HepG2 (cell line): ENCODE results near the gene ATP2A2. TPM values are rescaled to one million over a fixed set of nuclear protein-coding genes. Genes with fewer than 3 reads are reported as not detected.
A peak's percentile ranks its signal among the peaks of the same experiment; 100 is the strongest.

Experiments
- ATAC-seq: fragments of 200-7000 bp; cut with Tn5 transposase; 3 replicates; pipeline ENCODE4 v1.9.1; 2020; ENCODE audit warnings: mild to moderate bottlenecking, moderate library complexity
- Bru-seq: library from RNA; stranded (reverse); fragments of 400-500 nt; gene quantifications from one replicate; lab custom pipeline; 2021; lab: Mats Ljungman, UMichigan
- BruChase-seq, 2 experiments: library from RNA; stranded (reverse); fragments of 400-500 nt; gene quantifications; one replicate each; lab custom pipeline; 2021; lab: Mats Ljungman, UMichigan
- BruUV-seq: library from RNA; stranded (reverse); fragments of 400-500 nt; replicated peaks from 2 replicates; lab custom pipeline; 2021; lab: Mats Ljungman, UMichigan
- CTCF ChIA-PET: fragments of 300-600 bp; formaldehyde crosslinking; extraction: SDS; loops from one replicate; lab custom pipeline; 2021; ENCODE audit warnings: low total read pairs, inconsistent platforms, low intra/inter-chr PET ratio; lab: Yijun Ruan, JAX
- POLR2A ChIA-PET: fragments of 350-600 bp; sonication (Branson Sonifier 250); formaldehyde crosslinking; loops from one replicate; lab custom pipeline; 2020; ENCODE audit warnings: antibody characterized with exemption, inconsistent platforms; lab: Yijun Ruan, JAX
- DNase-seq: peaks from one replicate; pipeline ENCODE4 v3.0.0-alpha.2; 2015; ENCODE audit warnings: low spot score
- FAIRE-seq: peaks from 3 replicates; lab custom pipeline; 2011; peaks lifted over from hg19 to GRCh38; lab: Jason Lieb, UNC
- H2AFZ ChIP-seq: one replicate; pipeline ENCODE4 v1.6.1; 2011; ENCODE audit warnings: low read length, inconsistent platforms
- H3K27ac ChIP-seq: fragments of 300-600 bp; 3 replicates; pipeline ENCODE4 v1.8.0; 2011; ENCODE audit warnings: mixed run types, mild to moderate bottlenecking, mixed read lengths, low read length, inconsistent platforms; ENCODE audit not compliant: insufficient read depth; ENCODE audit errors: extremely low read length
- H3K27me3 ChIP-seq, 2 experiments: fragments of 200-600 bp in 1 of 2; 2 replicates in 1 of 2; 3 replicates in 1 of 2; pipeline versions ENCODE4 v1.6.0 to v1.8.0; 2011; ENCODE audit warnings: low read length in 2 of 2, mild to moderate bottlenecking in 2 of 2, moderate library complexity in 2 of 2, inconsistent platforms in 1 of 2; ENCODE audit not compliant: insufficient read depth in 2 of 2, control insufficient read depth in 1 of 2
- H3K36me3 ChIP-seq, 2 experiments: fragments of 200-600 bp in 1 of 2; replicated peaks in 1 of 2; 2 replicates in 1 of 2; 3 replicates in 1 of 2; pipeline versions ENCODE4 v1.5.1 to v1.8.0; 2011; ENCODE audit warnings: low read length in 2 of 2, inconsistent platforms in 1 of 2; ENCODE audit not compliant: insufficient read depth in 2 of 2, control insufficient read depth in 1 of 2
- H3K4me1 ChIP-seq: 2 replicates; pipeline ENCODE4 v1.5.1; 2012; ENCODE audit warnings: low read length, inconsistent platforms; ENCODE audit not compliant: insufficient read depth
- H3K4me2 ChIP-seq: 2 replicates; pipeline ENCODE4 v1.6.0; 2011; ENCODE audit warnings: low read depth, low read length, inconsistent platforms
- H3K4me3 ChIP-seq, 3 experiments: fragments of 200-600 bp in 1 of 3; sonication (generic), shearing (Covaris generic) in 1 of 3; replicated peaks in 1 of 3; 2 replicates each; pipeline ENCODE4 v1.5.1; 2011 to 2016; ENCODE audit warnings: low read length in 3 of 3, inconsistent platforms in 2 of 3, low read depth in 2 of 3, mild to moderate bottlenecking in 2 of 3, control low read depth in 1 of 3, mixed read lengths in 1 of 3; ENCODE audit not compliant: insufficient read depth in 1 of 3
- H3K79me2 ChIP-seq: one replicate; pipeline ENCODE4 v1.6.1; 2011; ENCODE audit warnings: low read length, inconsistent platforms; ENCODE audit not compliant: insufficient read depth
- H3K9ac ChIP-seq: 2 replicates; pipeline ENCODE4 v1.6.0; 2011; ENCODE audit warnings: mild to moderate bottlenecking, low read depth, low read length, inconsistent platforms; ENCODE audit not compliant: insufficient read depth
- H3K9me3 ChIP-seq: 2 replicates; pipeline ENCODE4 v1.5.1; 2012; ENCODE audit warnings: mild to moderate bottlenecking, low read length
- H4K20me1 ChIP-seq: 2 replicates; pipeline ENCODE4 v1.6.0; 2011; ENCODE audit warnings: inconsistent platforms, mild to moderate bottlenecking, low read length, moderate library complexity; ENCODE audit not compliant: insufficient read depth
- DR1 ChIP-seq: sonication (generic); formaldehyde crosslinking; IDR thresholded peaks from 2 replicates; pipeline ENCODE4 v1.8.0; 2021; ENCODE audit warnings: mild to moderate bottlenecking, missing genetic modification reagents, inconsistent platforms
- MXD4 ChIP-seq: IDR thresholded peaks from 2 replicates; pipeline ENCODE4 v1.6.1; 2016; ENCODE audit warnings: mild to moderate bottlenecking, missing biosample characterization, missing genetic modification reagents
- PHF21A ChIP-seq: sonication (generic); formaldehyde crosslinking; IDR thresholded peaks from 2 replicates; pipeline ENCODE4 v1.5.0; 2020; ENCODE audit warnings: mild to moderate bottlenecking, missing genetic modification reagents
- PITX1 ChIP-seq: sonication (generic); formaldehyde crosslinking; IDR thresholded peaks from 2 replicates; pipeline ENCODE4 v1.5.1; 2020; ENCODE audit warnings: mild to moderate bottlenecking, missing genetic modification reagents
- POLR2G ChIP-seq: fragments of 200-400 bp; formaldehyde crosslinking; IDR thresholded peaks from 2 replicates; pipeline ENCODE4 v1.6.1; 2018; ENCODE audit warnings: mild to moderate bottlenecking, low read depth, low read length, moderate library complexity
- SP2 ChIP-seq: sonication (generic); formaldehyde crosslinking; IDR thresholded peaks from 2 replicates; pipeline ENCODE4 v1.5.1; 2020; ENCODE audit warnings: mild to moderate bottlenecking, missing genetic modification reagents
- ZNF225 ChIP-seq: sonication (generic); formaldehyde crosslinking; IDR thresholded peaks from 2 replicates; pipeline ENCODE4 v1.4.0; 2020; ENCODE audit warnings: mild to moderate bottlenecking, missing genetic modification reagents
- ZNF333 ChIP-seq: sonication (generic); formaldehyde crosslinking; IDR thresholded peaks from 2 replicates; pipeline ENCODE4 v1.4.0; 2020; ENCODE audit warnings: mild to moderate bottlenecking, missing genetic modification reagents, borderline replicate concordance
- WGBS: methylation state at CpG from one replicate; pipeline ENCODE4 v1.1.6; 2017; ENCODE audit warnings: low lambda C conversion rate; 5-methylcytosine and 5-hydroxymethylcytosine counted together
- in situ Hi-C: cut with HindIII; loops from 2 replicates; pipeline ENCODE4 v1.10.0; 2017; ENCODE audit warnings: low pct_unique_long_range_greater_than_20kb; ENCODE audit not compliant: extremely low pct_ligation_motif_present
- intact Hi-C: fragments of 100-400 bp; cut with micrococcal nuclease; formaldehyde crosslinking; loops from one replicate; pipeline ENCODE4 v1.10.0; 2022; ENCODE audit not compliant: unreplicated experiment
- long read RNA-seq, 2 experiments: library from RNA in 1 of 2; library from polyadenylated mRNA in 1 of 2; stranded (forward) in 1 of 2; unstranded in 1 of 2; transcript quantifications; one replicate each; pipeline ENCODE4 v2.0.0, GENCODE V29; 2019 to 2022
- polyA minus RNA-seq, 3 experiments: library from RNA; depleted of rRNA, polyadenylated mRNA; stranded (reverse); fragments of >200 nt; gene quantifications; 2 replicates each; pipeline ENCODE4 v1.2.3, GENCODE V29; 2011; ENCODE audit warnings: low replicate concordance in 1 of 3
- polyA plus RNA-seq, 8 experiments: library from polyadenylated mRNA; depleted of rRNA in 3 of 8; stranded (reverse) in 7 of 8; unstranded in 1 of 8; fragments of >200 nt; fragmentation: Illumina TruSeq in 4 of 8; extraction: Trizol in 4 of 8; gene quantifications; 2 replicates each; pipeline versions ENCODE4 v1.2.1 to v1.2.3, GENCODE V29; 2011 to 2016; ENCODE audit warnings: low read depth in 4 of 8, missing spikeins in 1 of 8, mixed read lengths in 1 of 8; ENCODE audit not compliant: insufficient read depth in 1 of 8
- total RNA-seq, 5 experiments: library from RNA; depleted of rRNA; stranded (reverse); fragments of >200 nt; fragmentation: Illumina TruSeq; extraction: Trizol; gene quantifications; 2 replicates each; pipeline ENCODE4 v1.2.3, GENCODE V29; 2016; ENCODE audit warnings: low read depth in 1 of 5
- TF ChIP-seq, protein P1 (sequence below): sonication (generic); formaldehyde crosslinking; IDR thresholded peaks from 2 replicates; pipeline ENCODE4 v1.4.0; 2020; ENCODE audit warnings: missing genetic modification reagents; ENCODE audit errors: not compliant biosample characterization
- TF ChIP-seq, protein P2 (sequence below): sonication (generic); formaldehyde crosslinking; IDR thresholded peaks from 2 replicates; pipeline ENCODE4 v1.8.1; 2023; ENCODE audit warnings: mild to moderate bottlenecking, missing genetic modification reagents
- TF ChIP-seq, protein P3 (sequence below): sonication (generic); formaldehyde crosslinking; IDR thresholded peaks from 2 replicates; pipeline ENCODE4 v1.8.1; 2022; ENCODE audit warnings: low read depth, mild to moderate bottlenecking, missing genetic modification reagents

Gene ATP2A2
- total RNA-seq (2016; rRNA removed; fragmentation: Illumina TruSeq; extraction: Trizol), result 79.2 and 85.5 TPM in 2 replicates
- 16.6 and 18.3 TPM in 2 replicates for total RNA-seq (2016; cell fraction: cytosol; rRNA removed; fragmentation: Illumina TruSeq; extraction: Trizol; ENCODE audit: low read depth)
- 64.3 and 88.8 TPM in 2 replicates for total RNA-seq (2016; cell fraction: insoluble cytoplasmic fraction; rRNA removed; fragmentation: Illumina TruSeq; extraction: Trizol)
- 50.1 and 58.3 TPM in 2 replicates for total RNA-seq (2016; cell fraction: membrane; rRNA removed; fragmentation: Illumina TruSeq; extraction: Trizol)
- total RNA-seq (2016; cell fraction: nucleus; rRNA removed; fragmentation: Illumina TruSeq; extraction: Trizol), result 162 and 186 TPM in 2 replicates
- 35.4 and 40.8 TPM in 2 replicates for polyA plus RNA-seq (2011; rRNA removed)
- 19.8 and 24.8 TPM in 2 replicates for polyA plus RNA-seq (2011; cell fraction: cytosol; rRNA removed)
- polyA plus RNA-seq (2011; cell fraction: nucleus; rRNA removed), result 106 and 112 TPM in 2 replicates
- polyA plus RNA-seq (2012), result 95.4 and 109 TPM in 2 replicates
- polyA plus RNA-seq (2016; cell fraction: cytosol; fragmentation: Illumina TruSeq; extraction: Trizol; ENCODE audit: low read depth), result 7.7 and 8.0 TPM in 2 replicates
- polyA plus RNA-seq (2016; cell fraction: insoluble cytoplasmic fraction; fragmentation: Illumina TruSeq; extraction: Trizol; ENCODE audit: low read depth), result 52.2 and 68.9 TPM in 2 replicates
- 23.7 and 31.5 TPM in 2 replicates for polyA plus RNA-seq (2016; cell fraction: membrane; fragmentation: Illumina TruSeq; extraction: Trizol; ENCODE audit: low read depth)
- polyA plus RNA-seq (2016; cell fraction: nucleus; fragmentation: Illumina TruSeq; extraction: Trizol; ENCODE audit: insufficient read depth, low read depth), result 193 and 199 TPM in 2 replicates
- 88.2 and 101 TPM in 2 replicates for polyA minus RNA-seq (2011; rRNA and poly(A)+ RNA removed; ENCODE audit: low replicate concordance)
- polyA minus RNA-seq (2011; cell fraction: cytosol; rRNA and poly(A)+ RNA removed), result 63.9 and 75.1 TPM in 2 replicates
- polyA minus RNA-seq (2011; cell fraction: nucleus; rRNA and poly(A)+ RNA removed), result 126 and 131 TPM in 2 replicates
- percentile 93 among the genes with signal in this experiment for Bru-seq, nascent RNA
- BruChase-seq, experiment 1, labeled RNA remaining after a 6-hour chase, result percentile 95 among the genes with signal in this experiment
- percentile 93 among the genes with signal in this experiment for BruChase-seq, experiment 2, labeled RNA remaining after a 2-hour chase
- long read RNA-seq, experiment 1, full-length matches to known transcripts, result 1 of 8 reads
- long read RNA-seq, experiment 1, partial matches to known transcripts, result 3 of 8 reads
- long read RNA-seq, experiment 1, other reads (novel, unspliced or antisense), result 4 of 8 reads
- long read RNA-seq, experiment 2, full-length matches to known transcripts, result 2 of 244 reads
- long read RNA-seq, experiment 2, partial matches to known transcripts, result 149 of 244 reads
- long read RNA-seq, experiment 2, other reads (novel, unspliced or antisense), result 93 of 244 reads

DNA sequence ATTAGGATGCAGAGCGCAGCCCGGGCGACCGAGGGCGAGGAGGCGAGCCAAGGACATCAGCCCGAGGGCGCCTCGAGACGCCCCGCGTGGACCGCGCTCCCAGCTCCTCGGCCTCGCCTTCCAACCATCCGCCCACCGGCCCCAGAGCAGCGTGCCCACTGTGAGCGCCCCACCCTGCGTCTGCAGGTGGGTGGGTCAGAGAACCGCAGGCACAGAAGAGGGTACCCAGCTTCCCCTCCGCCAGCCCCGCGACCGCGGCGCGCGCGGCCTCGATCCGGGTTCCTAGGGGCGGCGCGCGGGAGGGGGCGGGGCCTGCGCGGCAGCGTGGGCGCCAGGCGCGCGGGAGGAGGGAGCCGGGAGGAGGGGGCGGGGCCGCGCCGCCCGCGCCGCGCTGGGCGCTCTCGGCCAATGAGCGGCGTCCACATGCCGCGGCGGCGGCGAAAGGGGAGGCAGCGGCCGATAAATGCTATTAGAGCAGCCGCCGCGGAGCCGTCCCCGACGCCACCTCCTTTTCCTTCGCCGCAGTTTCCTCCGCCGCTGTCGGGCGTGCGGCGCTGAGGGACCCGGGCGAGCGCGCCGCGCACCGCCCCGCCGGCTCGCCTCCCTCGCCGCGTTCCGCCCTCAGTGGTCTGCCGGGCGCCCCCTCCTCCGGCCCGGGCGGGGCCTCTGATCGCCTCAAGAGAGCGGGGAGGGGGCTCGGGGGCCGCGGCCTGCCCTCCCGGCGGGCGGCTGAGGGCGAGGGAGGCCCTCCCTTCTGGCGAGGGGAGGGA is at the start of gene ATP2A2:
Gene ATP2A2, plus strand, starts transcription at position 469 of the 770 bp plus-strand sequence. CDS start 543 bp downstream, outside the sequence.
- peak within 1 kb of the TSS; percentile 73 to 88 (median 73) for H3K4me3 ChIP-seq
- in situ Hi-C loops, result no loop called here
- no peak within 1 kb of the TSS for H2AFZ ChIP-seq
- FAIRE-seq (no peak), DNase-seq (peak; percentile 73), ATAC-seq (peak; percentile 83)
- intact Hi-C loops, result loop anchor here (5.0 kb wide), 1 partner anchor 179 kb away; no protein-coding TSS in a partner anchor
- H4K20me1 ChIP-seq, result peaks cover 29% of the 10 kb centered on the region
- peaks cover 44% of the 10 kb centered on the region for H3K79me2 ChIP-seq
- ChIA-PET POLR2A (interaction anchor here (0.6 to 5.5 kb wide), 16 partner anchors 11 to 189 kb away, joined by 3 to 77 read pairs (median 3); partner anchors contain the start of genes ARPC3 and IFT81), CTCF (no interaction called here)
- peaks cover 63% of the 10 kb centered on the region for H3K4me1 ChIP-seq
- H3K4me2 ChIP-seq, result peak within 1 kb of the TSS; percentile 92
- H3K9ac ChIP-seq, result peak within 1 kb of the TSS; percentile 94
- no peaks in the 10 kb centered on the region for H3K9me3 ChIP-seq
- H3K36me3 ChIP-seq, result peaks cover 0 to 12% of the 10 kb centered on the region in 2 experiments; a peak in 3 of 5 replicates
- BruUV-seq, result no TSS peak
- peak within 1 kb of the TSS; percentile 92 for H3K27ac ChIP-seq
- no peaks in the 10 kb centered on the region for H3K27me3 ChIP-seq
- WGBS, result 0% methylated on average over 2 of the region's 108 CpGs
- no peak for TF ChIP-seq DR1 (CRISPR knock-in tag)
- TF ChIP-seq, protein P1, sequence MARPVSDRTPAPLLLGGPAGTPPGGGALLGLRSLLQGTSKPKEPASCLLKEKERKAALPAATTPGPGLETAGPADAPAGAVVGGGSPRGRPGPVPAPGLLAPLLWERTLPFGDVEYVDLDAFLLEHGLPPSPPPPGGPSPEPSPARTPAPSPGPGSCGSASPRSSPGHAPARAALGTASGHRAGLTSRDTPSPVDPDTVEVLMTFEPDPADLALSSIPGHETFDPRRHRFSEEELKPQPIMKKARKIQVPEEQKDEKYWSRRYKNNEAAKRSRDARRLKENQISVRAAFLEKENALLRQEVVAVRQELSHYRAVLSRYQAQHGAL (CRISPR knock-in tag), result no peak
- 0 out of 2 replicates have a peak, but pooled peaks have one; percentile 24 for TF ChIP-seq ZNF333
- TF ChIP-seq MXD4 (CRISPR knock-in tag), result peak; percentile 62
- TF ChIP-seq, protein P2, sequence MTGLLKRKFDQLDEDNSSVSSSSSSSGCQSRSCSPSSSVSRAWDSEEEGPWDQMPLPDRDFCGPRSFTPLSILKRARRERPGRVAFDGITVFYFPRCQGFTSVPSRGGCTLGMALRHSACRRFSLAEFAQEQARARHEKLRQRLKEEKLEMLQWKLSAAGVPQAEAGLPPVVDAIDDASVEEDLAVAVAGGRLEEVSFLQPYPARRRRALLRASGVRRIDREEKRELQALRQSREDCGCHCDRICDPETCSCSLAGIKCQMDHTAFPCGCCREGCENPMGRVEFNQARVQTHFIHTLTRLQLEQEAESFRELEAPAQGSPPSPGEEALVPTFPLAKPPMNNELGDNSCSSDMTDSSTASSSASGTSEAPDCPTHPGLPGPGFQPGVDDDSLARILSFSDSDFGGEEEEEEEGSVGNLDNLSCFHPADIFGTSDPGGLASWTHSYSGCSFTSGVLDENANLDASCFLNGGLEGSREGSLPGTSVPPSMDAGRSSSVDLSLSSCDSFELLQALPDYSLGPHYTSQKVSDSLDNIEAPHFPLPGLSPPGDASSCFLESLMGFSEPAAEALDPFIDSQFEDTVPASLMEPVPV (CRISPR knock-in tag), result 0 out of 2 replicates have a peak, but pooled peaks have one; percentile 26
- TF ChIP-seq PITX1, result no peak
- peak; percentile 52; the same call in 1 of the 2 replicates for TF ChIP-seq PHF21A (CRISPR knock-in tag)
- TF ChIP-seq, protein P3, sequence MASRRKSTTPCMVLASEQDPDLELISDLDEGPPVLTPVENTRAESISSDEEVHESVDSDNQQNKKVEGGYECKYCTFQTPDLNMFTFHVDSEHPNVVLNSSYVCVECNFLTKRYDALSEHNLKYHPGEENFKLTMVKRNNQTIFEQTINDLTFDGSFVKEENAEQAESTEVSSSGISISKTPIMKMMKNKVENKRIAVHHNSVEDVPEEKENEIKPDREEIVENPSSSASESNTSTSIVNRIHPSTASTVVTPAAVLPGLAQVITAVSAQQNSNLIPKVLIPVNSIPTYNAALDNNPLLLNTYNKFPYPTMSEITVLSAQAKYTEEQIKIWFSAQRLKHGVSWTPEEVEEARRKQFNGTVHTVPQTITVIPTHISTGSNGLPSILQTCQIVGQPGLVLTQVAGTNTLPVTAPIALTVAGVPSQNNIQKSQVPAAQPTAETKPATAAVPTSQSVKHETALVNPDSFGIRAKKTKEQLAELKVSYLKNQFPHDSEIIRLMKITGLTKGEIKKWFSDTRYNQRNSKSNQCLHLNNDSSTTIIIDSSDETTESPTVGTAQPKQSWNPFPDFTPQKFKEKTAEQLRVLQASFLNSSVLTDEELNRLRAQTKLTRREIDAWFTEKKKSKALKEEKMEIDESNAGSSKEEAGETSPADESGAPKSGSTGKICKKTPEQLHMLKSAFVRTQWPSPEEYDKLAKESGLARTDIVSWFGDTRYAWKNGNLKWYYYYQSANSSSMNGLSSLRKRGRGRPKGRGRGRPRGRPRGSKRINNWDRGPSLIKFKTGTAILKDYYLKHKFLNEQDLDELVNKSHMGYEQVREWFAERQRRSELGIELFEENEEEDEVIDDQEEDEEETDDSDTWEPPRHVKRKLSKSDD (CRISPR knock-in tag), result 0 out of 2 replicates have a peak, but pooled peaks have one; percentile 50
- 0 out of 2 replicates have a peak, but pooled peaks have one; percentile 65 for TF ChIP-seq ZNF225
- peak; percentile 56; the same call in 1 of the 2 replicates for TF ChIP-seq SP2 (CRISPR knock-in tag)
- TF ChIP-seq POLR2G, result peak; percentile 88
